Measurements from ENCODE around the gene MAMLD1.

The MAMLD1 gene

DNA sequence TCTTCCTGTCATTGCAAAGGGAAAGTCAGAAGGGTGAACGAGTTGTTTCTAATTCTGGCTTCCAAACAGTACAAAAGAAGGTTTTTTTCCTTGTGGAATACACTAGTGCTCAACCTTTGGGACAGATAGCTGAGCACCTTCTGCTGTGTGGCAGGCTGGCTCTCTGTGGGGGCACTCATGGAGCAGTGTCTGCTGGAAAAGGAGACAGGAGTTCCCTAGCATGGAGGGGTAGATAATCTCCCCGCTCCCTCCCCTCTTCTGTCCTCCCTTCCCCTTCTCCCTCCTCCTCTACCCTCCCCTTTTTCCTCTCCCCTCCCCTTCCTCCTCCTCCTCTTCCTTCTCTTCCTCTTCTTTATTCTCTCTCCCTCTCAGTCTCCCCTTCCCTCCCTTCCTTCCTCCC is 142.9 kb downstream of the MAMLD1 start:
- DNase-seq, result no peak

- no peak for DNase-seq
These were observed 143.4 kb downstream of the MAMLD1 start for GRCh38 chrX:150506486-150506885.

- DNase-seq, result no peak
These were observed 144.2 kb downstream of the MAMLD1 start for GRCh38 chrX:150507251-150507856.

DNA sequence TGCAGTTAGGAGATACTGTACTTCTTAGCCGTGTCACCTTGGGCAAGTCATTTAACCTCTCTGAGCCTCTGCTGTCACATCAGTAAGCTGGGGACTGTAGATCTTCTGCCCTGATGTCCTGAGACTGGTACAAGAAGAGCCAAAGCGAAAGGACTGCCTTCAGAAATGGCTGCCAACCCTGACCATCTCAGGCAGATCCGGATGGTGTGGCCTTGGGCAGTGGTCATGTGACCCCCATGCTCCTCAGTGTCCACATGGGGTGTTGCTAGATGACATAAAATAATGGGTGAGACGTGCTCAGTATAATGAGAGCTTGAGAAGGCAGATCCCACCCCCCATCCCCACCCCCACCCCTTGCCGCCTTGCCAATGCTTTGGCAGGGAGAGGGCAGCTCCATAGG is 144.9 kb downstream of the MAMLD1 start:
- DNase-seq, result no peak

DNA sequence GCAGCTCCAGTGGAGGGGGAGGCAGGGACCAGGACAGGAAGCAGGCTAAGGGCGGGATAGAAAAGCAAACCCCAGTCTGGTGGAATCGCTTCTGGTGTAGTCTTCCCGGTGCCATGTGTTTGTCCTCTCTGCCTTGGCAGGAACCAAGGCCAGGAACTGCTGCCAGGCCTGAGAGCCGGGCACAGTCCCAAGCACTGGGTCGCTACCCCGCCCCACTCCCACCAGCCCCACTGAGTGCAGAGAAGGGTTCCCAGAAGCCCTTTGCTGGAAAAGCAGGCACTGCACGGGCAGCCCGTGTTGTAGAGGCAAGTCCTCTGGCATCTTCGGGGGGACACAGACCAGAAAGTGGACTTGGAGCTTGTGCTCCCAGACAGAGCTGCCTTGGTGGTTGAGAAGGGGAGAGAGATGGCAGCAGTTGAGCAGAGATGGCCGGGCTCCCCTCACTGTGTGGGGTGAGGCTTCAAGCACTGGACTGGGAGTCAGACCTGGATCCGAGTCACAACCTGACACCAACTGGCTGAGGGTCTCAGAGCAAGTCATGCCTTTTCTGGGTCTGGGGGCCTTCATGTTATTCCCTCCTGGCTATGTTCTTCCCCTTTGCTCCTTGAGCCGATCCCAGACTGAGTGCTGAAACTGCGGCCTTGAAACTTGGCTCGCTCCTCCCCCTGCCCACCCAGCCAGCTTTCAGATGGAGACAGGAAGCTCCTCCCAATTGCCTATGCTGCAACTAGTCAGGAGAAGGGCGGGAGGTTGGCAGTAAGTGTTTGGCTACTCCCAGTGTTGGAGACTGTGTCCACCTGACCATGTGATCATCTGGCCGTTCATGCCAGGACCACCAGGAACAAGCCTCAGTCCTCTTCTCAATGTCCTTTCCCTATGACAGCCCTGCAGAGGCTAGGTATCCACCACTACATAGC is 145.6 kb downstream of the MAMLD1 start:
- DNase-seq, result no peak

GRCh38 chrX:150509703-150510102 is 146.6 kb downstream of the MAMLD1 start:
- no peak for DNase-seq

DNA sequence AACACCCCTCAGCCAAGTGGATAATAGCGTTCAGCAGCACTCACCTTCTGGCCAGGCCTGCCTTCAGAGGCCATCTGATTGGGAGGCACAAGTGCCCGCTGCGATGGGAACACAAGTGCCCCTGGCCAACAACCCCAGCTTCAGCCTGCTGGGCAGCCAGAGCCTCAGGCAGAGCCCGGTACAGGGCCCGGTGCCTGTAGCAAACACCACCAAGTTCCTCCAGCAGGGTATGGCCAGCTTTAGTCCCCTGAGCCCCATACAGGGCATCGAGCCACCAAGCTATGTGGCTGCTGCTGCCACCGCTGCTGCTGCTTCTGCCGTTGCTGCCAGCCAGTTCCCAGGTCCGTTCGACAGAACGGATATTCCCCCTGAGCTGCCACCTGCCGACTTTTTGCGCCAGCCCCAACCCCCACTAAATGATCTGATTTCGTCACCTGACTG is 149.4 kb downstream of the MAMLD1 start:
- DNase-seq, result no peak

DNA sequence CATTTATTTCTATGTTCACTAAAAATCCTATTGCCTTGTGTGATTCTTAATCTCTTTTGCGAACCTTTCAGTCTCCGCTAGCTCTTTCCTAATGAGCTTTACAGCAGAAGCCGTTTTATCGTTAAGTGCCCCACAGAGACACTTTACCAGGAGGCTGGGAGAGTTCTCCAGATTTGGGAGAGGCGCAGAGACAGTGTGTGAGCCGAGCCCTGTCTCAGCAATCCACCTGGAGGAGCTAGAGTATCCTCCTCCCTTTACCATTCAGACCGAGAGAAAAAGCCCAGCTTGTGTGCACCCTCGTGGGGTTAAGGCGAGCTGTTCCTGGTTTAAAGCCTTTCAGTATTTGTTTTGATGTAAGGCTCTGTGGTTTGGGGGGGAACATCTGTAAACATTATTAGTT is 150.4 kb downstream of the MAMLD1 start:
- DNase-seq, result no peak

- no peak for DNase-seq
These were observed 151.3 kb downstream of the MAMLD1 start for GRCh38 chrX:150514462-150514861.

DNA sequence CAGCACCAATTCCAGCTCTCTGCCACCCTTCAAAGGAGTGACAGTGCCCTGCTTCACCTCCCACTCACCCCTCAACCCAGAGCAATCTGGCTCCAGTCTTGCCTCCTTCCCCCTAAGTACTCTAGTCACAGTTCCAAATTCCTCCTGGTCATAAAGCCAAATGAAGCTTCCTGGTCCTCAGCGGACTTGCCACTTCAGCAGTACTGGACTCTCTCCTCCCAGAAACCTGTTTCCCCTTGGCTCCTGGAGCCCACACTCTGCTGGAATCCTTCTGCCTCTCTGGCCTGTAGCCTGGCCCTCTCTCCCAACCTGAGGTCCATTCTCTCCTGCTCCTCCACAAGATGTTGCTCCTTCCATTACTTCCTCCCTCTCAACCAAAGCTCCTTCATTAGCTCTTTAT is 152.7 kb downstream of the MAMLD1 start:
- DNase-seq, result no peak

DNA sequence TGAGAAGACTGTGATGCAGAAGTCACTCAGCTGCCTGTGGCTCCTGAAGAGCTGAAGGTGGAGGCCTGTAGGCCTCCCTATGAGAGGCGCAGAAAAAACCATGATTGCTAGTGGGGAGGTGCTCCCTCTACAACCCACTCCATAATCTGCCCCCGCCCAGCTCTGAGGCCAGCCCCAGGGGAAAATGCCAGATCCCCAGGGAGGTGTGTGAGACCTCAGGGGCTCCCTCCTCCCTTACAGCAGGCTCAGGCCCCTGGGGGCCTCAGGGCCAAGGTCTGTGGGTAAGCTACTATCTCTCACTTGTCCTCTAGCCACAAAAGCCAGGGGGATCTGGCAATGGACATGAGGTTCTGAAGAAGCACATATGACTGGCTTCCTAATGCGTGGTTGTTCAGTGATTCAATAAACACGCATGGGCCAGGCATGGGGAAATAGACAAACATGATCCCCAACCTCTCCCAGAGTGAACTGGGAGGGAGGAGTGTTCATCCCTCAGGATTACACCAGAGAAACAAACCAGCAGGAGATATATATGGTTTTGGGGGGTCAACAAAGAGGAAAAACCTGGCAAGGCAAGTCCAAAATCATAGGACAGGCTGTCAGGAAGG is 154.3 kb downstream of the MAMLD1 start:
- no peak for DNase-seq

DNA sequence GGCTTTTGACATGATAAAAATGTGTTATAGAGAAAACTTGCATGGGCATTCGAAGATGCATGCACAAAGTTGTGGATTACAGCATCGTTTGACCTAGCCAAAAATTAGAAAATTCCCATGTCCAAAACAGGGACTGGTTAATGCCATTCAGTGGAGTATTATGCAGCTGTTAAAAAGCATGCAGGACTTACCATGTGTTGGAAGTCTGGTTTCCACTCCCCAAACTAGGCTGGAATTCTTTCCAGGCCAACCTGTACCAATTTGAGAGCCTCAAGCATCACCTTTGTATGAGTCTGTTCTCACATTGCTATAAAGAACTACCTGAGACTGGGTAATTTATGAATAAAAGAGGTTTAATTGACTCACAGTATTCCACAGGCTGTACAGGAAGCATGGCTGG is 159.4 kb downstream of the MAMLD1 start:
- DNase-seq, result no peak

DNA sequence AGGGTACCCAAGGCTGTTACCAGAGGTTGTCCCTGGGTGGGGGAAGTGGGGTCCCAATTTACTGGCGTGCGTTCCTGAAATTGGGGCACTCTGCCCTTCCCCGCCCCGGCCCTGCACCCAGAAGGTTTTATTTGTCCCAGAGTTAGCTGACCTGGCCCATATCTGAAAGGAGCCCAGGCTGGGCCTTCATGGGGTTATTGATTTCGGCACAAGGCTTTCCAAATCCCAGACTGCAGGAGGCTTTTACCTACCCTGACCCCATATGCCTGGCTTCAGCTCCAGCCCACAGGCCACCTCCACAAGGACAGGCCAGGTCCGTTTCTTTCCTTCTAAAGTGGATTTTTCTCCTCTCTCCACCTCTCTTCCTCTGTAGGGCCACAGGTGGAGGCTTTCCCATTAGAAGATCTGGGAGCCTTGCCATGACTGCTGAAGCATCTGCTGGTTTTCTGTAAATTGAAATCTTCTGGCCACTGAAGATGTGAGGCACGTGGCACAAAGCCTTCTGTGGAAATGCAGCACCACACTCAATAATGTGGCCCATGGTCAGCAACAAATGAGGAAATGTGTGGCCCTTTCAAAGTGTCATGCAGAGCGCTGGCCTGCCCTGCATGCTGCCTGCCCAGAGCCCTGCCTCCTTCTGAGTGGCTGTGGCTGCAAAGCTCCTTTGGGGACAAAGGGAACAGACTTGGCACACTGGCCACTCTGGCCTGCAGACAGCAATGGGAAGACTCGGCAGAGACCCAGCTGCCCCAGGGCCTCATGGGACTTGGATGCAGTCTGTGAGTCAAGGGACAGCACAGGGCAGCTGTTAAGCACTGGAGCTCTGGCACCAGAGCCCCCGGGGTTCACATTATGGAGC is 162.2 kb downstream of the MAMLD1 start:
- DNase-seq, result no peak

DNA sequence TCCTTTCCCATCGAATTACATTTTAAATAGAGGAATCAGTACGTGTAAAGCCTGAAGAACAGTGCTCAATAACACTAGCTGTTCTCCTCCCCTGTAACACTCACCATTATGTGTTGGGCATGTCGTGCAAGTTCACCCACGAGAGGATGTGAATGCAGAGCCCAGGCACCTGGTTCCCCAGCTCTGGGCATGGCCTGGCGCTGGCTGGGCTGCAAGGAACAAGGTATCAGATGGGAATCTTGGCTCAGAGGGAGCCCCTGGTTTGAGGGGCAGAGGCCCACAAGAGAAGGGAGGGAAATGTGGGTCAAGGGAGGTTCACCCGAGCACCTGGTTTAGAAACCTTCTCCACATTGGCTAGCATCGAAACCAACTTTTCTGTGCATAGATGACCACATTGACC is 163.6 kb downstream of the MAMLD1 start:
- no peak for DNase-seq

DNA sequence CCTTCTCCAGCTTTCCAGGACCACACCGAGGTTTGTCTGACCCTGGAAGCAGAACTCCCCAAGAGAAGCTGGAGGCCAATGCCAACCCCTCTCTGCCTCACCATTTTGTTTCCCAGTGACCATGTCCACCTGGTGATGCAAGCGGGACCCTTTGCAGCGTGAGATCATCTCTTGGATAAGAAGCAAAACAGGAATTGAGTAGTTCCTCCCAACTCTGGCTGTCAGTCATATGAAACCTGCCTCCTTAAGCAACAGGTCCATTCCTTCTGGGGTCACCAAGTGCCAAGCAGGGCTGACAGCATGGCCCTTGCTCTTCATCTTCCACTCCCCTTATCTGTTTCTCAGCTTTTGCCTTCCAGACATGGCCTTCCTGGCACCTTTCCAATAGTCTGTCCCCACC is 164.0 kb downstream of the MAMLD1 start:
- DNase-seq, result no peak

DNA sequence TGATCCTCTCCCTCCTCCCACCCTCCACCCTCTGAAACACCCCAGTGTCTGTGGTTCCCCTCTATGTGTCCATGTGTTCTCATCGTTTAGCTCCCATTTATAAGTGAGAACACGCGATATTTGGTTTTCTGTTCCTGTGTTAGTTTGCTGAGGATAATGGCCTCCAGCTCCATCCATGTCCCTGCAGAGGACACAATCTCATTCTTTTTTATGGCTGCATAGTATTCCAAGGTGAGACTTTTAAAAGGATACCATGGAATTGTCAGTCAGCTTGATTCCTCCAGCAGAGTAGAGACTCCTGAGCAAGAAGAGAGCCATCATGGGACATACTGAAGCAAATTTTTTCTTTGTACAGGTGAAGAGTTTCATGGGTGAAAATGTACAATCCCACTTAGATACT is 166.5 kb downstream of the MAMLD1 start:
- DNase-seq, result no peak

DNA sequence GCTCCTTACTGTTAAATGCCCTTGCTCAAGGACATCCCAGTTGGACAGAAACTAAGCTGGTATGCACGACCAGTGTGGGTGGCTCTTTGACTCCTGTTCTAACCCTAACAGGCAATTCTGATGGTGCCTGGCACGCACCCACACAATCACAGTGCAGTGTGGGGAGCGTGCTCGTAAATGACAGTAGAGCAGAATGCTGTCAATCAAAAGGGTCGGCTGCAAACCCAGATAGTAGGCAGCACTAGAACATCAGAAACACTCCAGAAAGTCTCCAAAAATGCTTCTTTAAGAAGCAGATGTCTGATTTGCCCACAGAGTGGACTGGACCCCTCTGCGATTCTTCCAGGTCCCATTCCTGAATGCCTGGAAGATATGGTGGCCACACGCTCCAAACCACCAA is 167.7 kb downstream of the MAMLD1 start:
- no peak for DNase-seq

DNA sequence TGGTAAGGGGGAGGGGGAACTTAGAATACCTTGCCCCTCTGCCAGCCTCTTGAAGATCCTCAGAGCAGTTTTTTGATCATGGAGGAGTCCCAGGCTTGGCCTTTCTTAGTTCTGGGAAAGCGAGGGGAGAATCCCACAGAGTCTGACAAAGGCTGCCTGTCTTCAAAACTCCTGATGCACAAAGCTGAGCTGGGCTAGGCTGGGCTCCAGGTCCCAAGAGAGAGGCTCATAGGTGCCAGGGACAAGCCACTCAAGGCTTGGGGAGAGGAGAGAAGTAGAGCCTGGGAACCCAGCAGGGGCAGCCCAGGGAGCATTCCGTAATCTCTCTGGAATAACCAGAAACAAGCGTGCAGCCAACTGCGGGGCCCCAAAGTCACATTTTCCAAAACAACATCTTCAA is 168.3 kb downstream of the MAMLD1 start:
- DNase-seq, result no peak

- no peak for DNase-seq
These were observed 170.7 kb downstream of the MAMLD1 start for GRCh38 chrX:150533863-150534262.

DNA sequence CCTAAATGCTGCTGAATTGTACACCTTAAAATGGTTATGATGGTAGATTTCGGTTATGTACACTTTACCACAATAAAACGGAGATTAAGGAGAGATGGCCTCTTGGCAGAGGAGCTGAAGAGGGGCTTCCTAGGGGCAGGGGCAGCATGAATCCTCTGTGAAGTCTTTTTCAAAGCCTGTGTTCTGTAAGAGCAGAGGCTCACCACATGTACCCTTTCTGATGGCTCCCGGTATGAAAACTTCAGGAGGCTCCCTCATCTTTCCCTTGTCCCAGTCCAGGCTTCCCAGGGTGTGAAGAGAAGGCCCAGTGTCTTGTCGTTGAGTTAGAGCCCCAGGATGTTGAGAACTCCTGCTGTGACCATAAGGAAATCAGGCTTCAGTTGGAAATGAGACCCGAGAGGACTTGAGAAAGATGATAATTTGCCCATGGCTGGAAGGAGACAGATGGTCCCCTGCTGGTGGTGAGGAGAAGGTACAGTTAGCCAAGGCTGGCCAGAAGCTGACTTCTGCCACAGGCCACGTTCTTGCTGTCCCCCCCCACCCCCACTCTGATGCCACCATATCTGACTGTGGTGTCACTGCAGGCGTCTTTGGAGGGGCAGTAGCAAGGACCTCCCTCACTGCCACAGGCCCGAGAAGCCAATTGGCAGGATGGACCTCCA is 173.5 kb downstream of the MAMLD1 start:
- DNase-seq, result no peak

DNA sequence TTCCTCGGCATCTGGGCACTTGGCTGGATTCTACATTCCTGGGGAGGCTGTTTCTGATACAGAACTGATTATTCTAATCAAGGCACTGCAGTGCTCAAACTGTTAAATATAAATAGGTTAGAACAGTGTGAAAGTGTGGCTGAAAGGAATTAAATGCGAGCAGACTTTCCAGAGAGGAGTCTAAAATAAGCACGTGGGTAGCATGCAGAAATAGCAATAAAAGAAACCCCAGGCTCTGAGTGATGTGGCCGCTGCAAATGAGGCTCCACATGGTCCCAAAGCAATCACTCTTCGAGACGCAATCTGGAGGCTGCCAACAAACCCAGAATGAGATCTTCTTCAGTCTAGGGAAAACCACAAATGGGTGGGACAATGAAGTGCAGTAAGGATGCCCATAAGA is 174.7 kb downstream of the MAMLD1 start:
- no peak for DNase-seq

- no peak for DNase-seq
These were observed 177.8 kb downstream of the MAMLD1 start for GRCh38 chrX:150540965-150541364.

DNA sequence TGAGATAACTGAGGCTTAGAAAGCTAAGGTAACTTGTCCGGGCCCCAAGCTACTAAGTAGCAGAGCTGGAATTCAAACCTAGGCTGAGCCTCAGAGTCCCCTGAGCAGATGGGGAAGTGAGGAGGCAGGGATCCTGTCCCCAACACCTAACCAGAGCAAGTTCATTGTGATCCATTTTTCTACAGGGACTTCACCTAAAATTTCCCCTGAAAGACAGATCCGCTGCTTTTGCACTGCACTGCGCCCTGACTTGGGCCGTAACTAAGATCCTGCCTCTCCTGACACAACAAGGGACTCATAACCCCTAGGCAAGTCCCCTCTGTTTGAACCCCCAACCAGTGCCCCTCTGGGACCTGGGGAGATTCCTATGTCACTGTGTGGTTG is 179.7 kb downstream of the MAMLD1 start:
- no peak for DNase-seq

Measured in 8988T (cell line).